Measurements from ENCODE around the gene RAB3GAP2.

- no peak for TF ChIP-seq POLR2AphosphoS5 (IDR thresholded peaks at IDR 0.05)
- TF ChIP-seq EP300 (IDR thresholded peaks at IDR 0.05): no peak
- TF ChIP-seq CTCF (IDR thresholded peaks at IDR 0.05): no peak
Observed at GRCh38 chr1:220296981-220297380, 24.7 kb upstream of the RAB3GAP2 start.

Data from gastroesophageal sphincter (tissue), 3 donors.